H9 (cell line): ENCODE measurements around the gene SETD7. TPM values are rescaled to one million over a fixed set of nuclear protein-coding genes. Genes with fewer than 3 reads are reported as not detected.

Experiments used
- DNase-seq: peaks from one replicate; pipeline ENCODE4 v3.0.0-alpha.2; 2017
- H2AFZ ChIP-seq: one replicate; pipeline ENCODE4 v1.6.1; 2013; ENCODE audit warnings: mild to moderate bottlenecking, low read length, control low read depth, moderate library complexity
- H2AK5ac ChIP-seq: 2 replicates; pipeline ENCODE4 v1.6.1; 2013; ENCODE audit warnings: low read length, control low read depth, mixed read lengths; ENCODE audit not compliant: insufficient read length
- H2BK120ac ChIP-seq: one replicate; pipeline ENCODE4 v1.6.1; 2013; ENCODE audit warnings: low read depth, mild to moderate bottlenecking, low read length, control low read depth, inconsistent platforms; ENCODE audit not compliant: poor library complexity, severe bottlenecking
- H2BK12ac ChIP-seq: 2 replicates; pipeline ENCODE4 v1.6.1; 2013; ENCODE audit warnings: low read length, control low read depth, mixed read lengths, low read depth; ENCODE audit not compliant: insufficient read length
- H2BK15ac ChIP-seq: 2 replicates; pipeline ENCODE4 v1.6.1; 2013; ENCODE audit warnings: low read depth, low read length, control low read depth
- H2BK20ac ChIP-seq: one replicate; pipeline ENCODE4 v1.6.1; 2013; ENCODE audit warnings: low read depth, mild to moderate bottlenecking, low read length, control low read depth, inconsistent platforms; ENCODE audit not compliant: poor library complexity, severe bottlenecking
- H2BK5ac ChIP-seq: 2 replicates; pipeline ENCODE4 v1.6.1; 2013; ENCODE audit warnings: low read length, control low read depth, mixed read lengths; ENCODE audit not compliant: insufficient read length
- H3K14ac ChIP-seq: 2 replicates; pipeline ENCODE4 v1.6.1; 2013; ENCODE audit warnings: low read length, control low read depth; ENCODE audit not compliant: insufficient read depth
- H3K18ac ChIP-seq: 2 replicates; pipeline ENCODE4 v1.6.1; 2013; ENCODE audit warnings: low read depth, mild to moderate bottlenecking, mixed read lengths, low read length, control low read depth; ENCODE audit not compliant: insufficient read length
- H3K23ac ChIP-seq: 2 replicates; pipeline ENCODE4 v1.6.1; 2013; ENCODE audit warnings: low read length, control low read depth, mixed read lengths, low read depth; ENCODE audit not compliant: insufficient read length
- H3K23me2 ChIP-seq: 2 replicates; pipeline ENCODE4 v1.6.1; 2013; ENCODE audit warnings: low read depth, mild to moderate bottlenecking, mixed read lengths, low read length, control low read depth; ENCODE audit not compliant: insufficient read length, poor library complexity, severe bottlenecking
- H3K27ac ChIP-seq: 2 replicates; pipeline ENCODE4 v1.5.1; 2013; ENCODE audit warnings: low read length, control low read depth, mixed read lengths, low read depth; ENCODE audit not compliant: insufficient read length
- H3K27me3 ChIP-seq: 2 replicates; pipeline ENCODE4 v1.6.1; 2013; ENCODE audit warnings: low read length, control low read depth, inconsistent platforms; ENCODE audit not compliant: insufficient read depth
- H3K4ac ChIP-seq: 2 replicates; pipeline ENCODE4 v1.6.1; 2013; ENCODE audit warnings: low read depth, mild to moderate bottlenecking, control low read depth, inconsistent platforms, low read length, moderate library complexity
- H3K4me1 ChIP-seq: 2 replicates; pipeline ENCODE4 v1.6.1; 2013; ENCODE audit warnings: low read length, control low read depth, inconsistent platforms; ENCODE audit not compliant: insufficient read depth
- H3K4me2 ChIP-seq: 2 replicates; pipeline ENCODE4 v1.6.1; 2013; ENCODE audit warnings: low read length, control low read depth, mixed read lengths; ENCODE audit not compliant: insufficient read length, insufficient read depth
- H3K56ac ChIP-seq: 2 replicates; pipeline ENCODE4 v1.6.1; 2013; ENCODE audit warnings: low read depth, mild to moderate bottlenecking, mixed read lengths, low read length, control low read depth; ENCODE audit not compliant: insufficient read length
- H3K79me1 ChIP-seq: 2 replicates; pipeline ENCODE4 v1.6.1; 2013; ENCODE audit warnings: low read depth, mild to moderate bottlenecking, moderate library complexity, low read length, control low read depth, inconsistent platforms; ENCODE audit not compliant: insufficient read depth, poor library complexity, severe bottlenecking
- H3K79me2 ChIP-seq: 2 replicates; pipeline ENCODE4 v1.6.1; 2013; ENCODE audit warnings: low read length, control low read depth, inconsistent platforms; ENCODE audit not compliant: insufficient read depth
- H3K9ac ChIP-seq: 2 replicates; pipeline ENCODE4 v1.6.1; 2013; ENCODE audit warnings: low read length, control low read depth, mixed read lengths; ENCODE audit not compliant: insufficient read length; ENCODE audit errors: extremely low read depth
- H3K9me3 ChIP-seq: one replicate; pipeline ENCODE4 v1.6.1; 2013; ENCODE audit warnings: low read depth, low read length, inconsistent platforms; ENCODE audit not compliant: control insufficient read depth
- H3T11ph ChIP-seq: one replicate; pipeline ENCODE4 v1.6.1; 2013; ENCODE audit warnings: mild to moderate bottlenecking, low read length, control low read depth, inconsistent platforms
- H4K20me1 ChIP-seq: one replicate; pipeline ENCODE4 v1.6.1; 2013; ENCODE audit not compliant: control insufficient read depth, insufficient read length, insufficient read depth
- H4K5ac ChIP-seq: 2 replicates; pipeline ENCODE4 v1.6.1; 2013; ENCODE audit warnings: low read depth, mild to moderate bottlenecking, mixed read lengths, low read length, control low read depth; ENCODE audit not compliant: insufficient read length
- H4K8ac ChIP-seq: replicated peaks from 2 replicates; pipeline ENCODE4 v1.6.1; 2013; ENCODE audit warnings: low read length, control low read depth, mixed read lengths, low read depth; ENCODE audit not compliant: insufficient read length
- H4K91ac ChIP-seq: 2 replicates; pipeline ENCODE4 v1.6.1; 2013; ENCODE audit warnings: low read depth, mild to moderate bottlenecking, moderate library complexity, mixed read lengths, low read length, control low read depth; ENCODE audit not compliant: insufficient read length
- H3K27ac Mint-ChIP-seq, 3 experiments: 2 replicates in 2 of 3; 3 replicates in 1 of 3; pipeline ENCODE4 v1.8.0; 2020 to 2021; ENCODE audit warnings: mixed read lengths in 3 of 3, mild to moderate bottlenecking in 1 of 3, moderate library complexity in 1 of 3
- H3K27me3 Mint-ChIP-seq: 2 replicates; pipeline ENCODE4 v1.8.0; 2021; ENCODE audit warnings: low read depth, mild to moderate bottlenecking, moderate library complexity, mixed read lengths
- H3K36me3 Mint-ChIP-seq, 3 experiments: 2 replicates in 2 of 3; 3 replicates in 1 of 3; pipeline ENCODE4 v1.8.0; 2020 to 2021; ENCODE audit warnings: low read depth in 3 of 3, mixed read lengths in 3 of 3; ENCODE audit not compliant: insufficient read depth in 1 of 3
- H3K4me1 Mint-ChIP-seq, 2 experiments: 2 replicates each; pipeline ENCODE4 v1.8.0; 2020; ENCODE audit warnings: mixed read lengths in 2 of 2
- H3K4me3 Mint-ChIP-seq, 2 experiments: 2 replicates in 1 of 2; 3 replicates in 1 of 2; pipeline ENCODE4 v1.8.0; 2020 to 2021; ENCODE audit warnings: mild to moderate bottlenecking in 2 of 2, mixed read lengths in 2 of 2, moderate library complexity in 1 of 2
- H3K9me3 Mint-ChIP-seq, 2 experiments: 2 replicates in 1 of 2; 3 replicates in 1 of 2; pipeline ENCODE4 v1.8.0; 2020; ENCODE audit warnings: mild to moderate bottlenecking in 2 of 2, mixed read lengths in 2 of 2, moderate library complexity in 1 of 2
- WGBS: extraction: QIAGEN DNeasy Blood & Tissue Kit; methylation state at CpG from one replicate; pipeline ENCODE4 v1.1.7; 2013; ENCODE audit warnings: missing lambda C conversion rate, low lambda C conversion rate, mixed read lengths; ENCODE audit not compliant: insufficient read length; ENCODE audit errors: extremely low coverage; 5-methylcytosine and 5-hydroxymethylcytosine counted together
- total RNA-seq: library from RNA; stranded (reverse); gene quantifications from 2 replicates; pipeline ENCODE4 v1.2.1, GENCODE V29; 2021
- TF ChIP-seq, protein P1 (sequence below): fragments of 200-600 bp; sonication (generic); conservative IDR thresholded peaks from 3 replicates; pipeline ENCODE4 v1.8.0; 2021; ENCODE audit warnings: antibody characterized with exemption, mild to moderate bottlenecking

The SETD7 gene
- total RNA-seq, 1 experiment from 2014 or later: 1.5 TPM

DNA sequence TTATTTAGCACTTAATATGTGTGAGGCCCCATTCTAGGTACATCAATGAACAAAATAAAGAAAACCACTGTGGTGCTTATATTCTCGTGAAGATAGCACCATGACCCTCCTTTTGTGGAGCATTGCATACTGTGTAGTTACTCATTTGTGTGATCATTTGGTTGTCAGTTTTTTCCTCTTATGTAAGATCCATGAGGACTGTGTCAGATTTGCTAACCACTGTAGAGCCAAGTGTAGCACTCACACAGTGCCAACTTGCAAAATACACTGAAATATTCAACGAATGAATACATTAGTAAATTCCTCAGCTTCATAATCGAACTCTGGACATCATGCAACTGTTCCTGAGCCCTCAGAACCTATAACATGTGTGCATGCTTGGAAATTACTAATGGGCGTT, 29.5 kb upstream of the SETD7 start:
- Histone ChIP-seq H3K4ac (no peak overlapping the region), H3K27me3 (no peaks in the 10 kb centered on the region), H3K27ac (no peak overlapping the region), H3K14ac (no peak overlapping the region), H3K9me3 (no peaks in the 10 kb centered on the region), H2BK5ac (no peak overlapping the region), H3K4me2 (no peak overlapping the region), H2AFZ (no peak overlapping the region), H4K5ac (no peak overlapping the region), H4K8ac (no peak overlapping the region), H3K56ac (no peak overlapping the region), H3T11ph (no peak overlapping the region), H2BK15ac (no peak overlapping the region), H3K4me1 (no peaks in the 10 kb centered on the region), H4K20me1 (no peaks in the 10 kb centered on the region), H3K9ac (no peak overlapping the region), H3K79me1 (no peaks in the 10 kb centered on the region), H3K23me2 (no peaks in the 10 kb centered on the region), H2BK12ac (no peak overlapping the region), H2AK5ac (no peak overlapping the region), H2BK120ac (no peak overlapping the region), H4K91ac (no peak overlapping the region), H3K79me2 (no peaks in the 10 kb centered on the region), H3K23ac (no peak overlapping the region), H3K18ac (no peak overlapping the region), H2BK20ac (no peak overlapping the region)
- Mint-ChIP-seq H3K4me3 (no peak overlapping the region), H3K4me1 (peaks cover 6 to 12% of the 10 kb centered on the region in 2 experiments; a peak in 3 of 4 replicates), H3K27ac (no peak overlapping the region), H3K9me3 (no peaks in the 10 kb centered on the region; a peak in 1 of 5 replicates), H3K27me3 (peaks cover 45% of the 10 kb centered on the region), H3K36me3 (no peaks in the 10 kb centered on the region)
- TF ChIP-seq, protein P1, sequence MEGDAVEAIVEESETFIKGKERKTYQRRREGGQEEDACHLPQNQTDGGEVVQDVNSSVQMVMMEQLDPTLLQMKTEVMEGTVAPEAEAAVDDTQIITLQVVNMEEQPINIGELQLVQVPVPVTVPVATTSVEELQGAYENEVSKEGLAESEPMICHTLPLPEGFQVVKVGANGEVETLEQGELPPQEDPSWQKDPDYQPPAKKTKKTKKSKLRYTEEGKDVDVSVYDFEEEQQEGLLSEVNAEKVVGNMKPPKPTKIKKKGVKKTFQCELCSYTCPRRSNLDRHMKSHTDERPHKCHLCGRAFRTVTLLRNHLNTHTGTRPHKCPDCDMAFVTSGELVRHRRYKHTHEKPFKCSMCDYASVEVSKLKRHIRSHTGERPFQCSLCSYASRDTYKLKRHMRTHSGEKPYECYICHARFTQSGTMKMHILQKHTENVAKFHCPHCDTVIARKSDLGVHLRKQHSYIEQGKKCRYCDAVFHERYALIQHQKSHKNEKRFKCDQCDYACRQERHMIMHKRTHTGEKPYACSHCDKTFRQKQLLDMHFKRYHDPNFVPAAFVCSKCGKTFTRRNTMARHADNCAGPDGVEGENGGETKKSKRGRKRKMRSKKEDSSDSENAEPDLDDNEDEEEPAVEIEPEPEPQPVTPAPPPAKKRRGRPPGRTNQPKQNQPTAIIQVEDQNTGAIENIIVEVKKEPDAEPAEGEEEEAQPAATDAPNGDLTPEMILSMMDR: no peak
- DNase-seq: no peak
- no CpG with 5 or more reads among the region's 4 CpGs for WGBS
